Superior temporal gyrus (tissue), 1 donor: Measurements from ENCODE around the gene SLC66A2.
"Not testable (repeated sequence)": the region's sequence is repeated elsewhere in the genome, so short reads cannot be mapped to it uniquely, and the experiment has no call there.

ENCODE experiments used
- DNase-seq: peaks from one replicate; pipeline ENCODE4 v3.0.0-alpha.2; 2016; ENCODE audit errors: extremely low spot score

SLC66A2 gene

DNA sequence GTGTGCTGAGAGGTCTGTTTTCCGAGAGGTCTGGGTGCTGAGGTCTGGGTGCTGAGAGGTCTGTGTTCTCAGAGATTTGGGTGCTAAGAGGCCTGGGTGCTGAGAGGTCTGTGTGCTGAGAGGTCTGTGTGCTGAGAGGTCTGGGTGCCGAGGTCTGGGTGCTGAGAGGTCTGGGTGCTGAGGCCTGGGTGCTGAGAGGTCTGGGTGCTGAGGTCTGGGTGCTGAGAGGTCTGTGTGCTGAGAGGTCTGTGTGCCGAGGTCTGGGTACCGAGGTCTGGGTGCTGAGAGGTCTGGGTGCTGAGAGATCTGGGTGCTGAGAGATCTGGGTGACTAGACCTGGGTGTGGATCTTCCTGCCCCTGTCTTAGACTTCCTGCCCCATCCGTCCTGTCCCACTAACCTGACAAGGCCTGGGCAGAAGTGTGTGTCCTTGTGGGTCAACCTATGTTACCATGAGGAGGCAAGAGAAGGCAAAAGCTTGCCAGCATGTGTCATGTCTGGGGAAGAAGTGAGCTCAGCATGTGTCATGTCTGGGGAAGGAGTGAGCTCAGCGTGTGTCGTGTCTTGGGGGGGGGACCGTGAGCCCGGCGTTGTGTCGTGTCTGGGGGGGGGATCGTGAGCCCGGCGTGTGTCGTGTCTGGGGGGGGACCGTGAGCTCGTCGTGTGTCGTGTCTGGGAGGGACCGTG lies 84.4 kb downstream of the SLC66A2 start:
- DNase-seq: no peak

DNA sequence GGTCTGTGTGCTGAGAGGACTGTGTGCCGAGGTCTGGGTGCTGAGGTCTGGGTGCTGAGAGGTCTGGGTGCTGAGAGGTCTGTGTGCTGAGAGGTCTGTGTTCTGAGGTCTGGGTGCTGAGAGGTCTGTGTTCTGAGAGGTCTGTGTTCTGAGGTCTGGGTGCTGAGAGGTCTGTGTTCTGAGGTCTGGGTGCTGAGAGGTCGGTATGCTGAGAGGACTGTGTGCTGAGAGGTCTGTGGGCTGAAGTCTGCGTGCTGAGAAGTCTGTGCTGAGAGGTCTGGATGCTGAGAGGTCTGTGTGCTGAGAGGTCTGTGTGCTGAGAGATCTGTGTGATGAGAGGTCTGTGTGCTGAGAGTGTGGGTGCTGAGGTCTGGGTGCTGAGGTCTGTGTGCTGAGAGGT lies 85.5 kb downstream of the SLC66A2 start:
- DNase-seq: not testable (repeated sequence)

DNA sequence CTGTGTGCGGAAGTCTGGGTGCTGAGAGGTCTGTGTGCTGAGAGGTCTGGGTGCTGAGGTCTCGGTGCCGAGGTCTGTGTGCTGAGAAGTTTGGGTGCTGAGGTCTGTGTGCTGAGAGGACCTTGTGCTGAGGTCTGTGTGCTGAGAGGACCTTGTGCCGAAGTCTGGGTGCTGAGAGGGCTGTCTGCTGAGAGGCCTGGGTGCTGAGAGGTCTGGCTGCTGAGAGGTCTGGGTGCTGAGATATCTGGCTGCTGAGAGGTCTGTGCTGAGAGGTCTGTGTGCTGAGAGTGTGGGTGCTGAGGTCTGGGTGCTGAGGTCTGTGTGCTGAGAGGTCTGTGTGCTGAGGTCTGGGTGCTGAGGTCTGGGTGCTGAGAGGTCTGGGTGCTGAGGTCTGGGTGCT lies 86.5 kb downstream of the SLC66A2 start:
- not testable (repeated sequence) for DNase-seq

DNA sequence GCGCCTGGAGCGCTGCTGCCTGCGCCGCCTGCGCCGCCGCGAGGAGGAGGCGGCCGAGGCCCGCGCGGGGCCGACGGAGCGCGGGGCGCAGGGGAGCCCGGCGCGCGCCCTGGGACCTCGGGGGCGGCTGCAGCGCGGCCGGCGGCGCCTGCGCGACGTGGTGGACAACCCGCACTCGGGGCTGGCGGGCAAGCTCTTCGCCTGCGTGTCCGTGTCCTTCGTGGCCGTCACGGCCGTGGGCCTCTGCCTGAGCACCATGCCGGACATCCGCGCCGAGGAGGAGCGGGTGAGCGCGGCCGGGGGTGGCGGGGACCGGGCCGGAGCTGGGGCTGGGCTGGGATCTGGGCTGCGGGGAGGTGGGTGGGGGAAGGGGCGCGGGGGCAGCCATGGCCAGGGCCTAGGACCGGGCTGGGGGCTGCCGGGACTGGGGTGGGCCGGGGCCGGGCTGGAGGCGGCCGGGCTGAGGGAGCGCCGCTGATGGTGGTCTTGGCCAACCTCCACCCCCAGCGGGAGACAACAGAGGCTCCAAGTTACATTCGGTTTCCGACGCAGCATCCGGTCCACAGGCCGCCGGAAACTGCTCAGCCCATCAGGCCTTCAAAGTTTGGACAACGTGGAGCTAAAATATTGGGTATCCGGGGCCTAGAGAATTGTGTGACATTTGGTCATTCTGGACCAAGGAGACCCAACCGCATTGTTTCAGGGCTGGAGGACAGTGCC lies 87.3 kb downstream of the SLC66A2 start:
- no peak for DNase-seq

DNA sequence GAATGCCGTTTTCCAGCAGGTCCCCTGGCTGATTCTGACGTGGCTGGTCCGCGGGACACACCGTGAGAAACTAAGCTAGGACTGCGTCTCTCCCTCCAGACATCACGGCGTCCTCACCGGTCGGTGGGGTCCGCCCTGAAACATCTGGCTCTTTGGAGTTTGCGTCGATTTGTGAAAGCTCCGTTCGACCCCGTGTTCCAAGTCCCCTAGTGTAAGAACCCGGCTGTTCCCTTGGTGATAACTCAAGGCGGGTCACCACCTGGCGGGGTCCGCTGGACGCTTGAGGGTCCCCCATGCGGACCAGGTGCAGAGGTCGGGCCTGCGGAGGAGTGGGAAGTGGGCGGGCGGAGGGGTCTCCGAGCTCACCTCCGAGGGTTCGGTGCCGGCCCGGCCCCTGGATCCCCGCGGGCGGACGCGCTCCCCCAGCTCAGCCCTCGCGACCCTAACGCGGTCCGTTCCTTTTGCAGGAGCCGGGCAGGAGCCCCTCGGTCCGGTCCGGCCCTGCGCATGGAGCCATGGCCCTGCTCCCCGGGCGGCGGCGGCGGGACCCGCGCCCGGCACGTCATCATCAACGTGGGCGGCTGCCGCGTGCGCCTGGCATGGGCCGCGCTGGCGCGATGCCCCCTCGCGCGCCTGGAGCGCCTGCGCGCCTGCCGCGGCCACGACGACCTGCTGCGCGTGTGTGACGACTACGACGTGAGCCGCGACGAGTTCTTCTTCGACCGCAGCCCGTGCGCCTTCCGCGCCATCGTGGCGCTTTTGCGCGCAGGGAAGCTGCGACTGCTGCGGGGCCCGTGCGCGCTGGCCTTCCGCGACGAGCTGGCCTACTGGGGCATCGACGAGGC lies 88.1 kb downstream of the SLC66A2 start:
- DNase-seq: no peak

DNA sequence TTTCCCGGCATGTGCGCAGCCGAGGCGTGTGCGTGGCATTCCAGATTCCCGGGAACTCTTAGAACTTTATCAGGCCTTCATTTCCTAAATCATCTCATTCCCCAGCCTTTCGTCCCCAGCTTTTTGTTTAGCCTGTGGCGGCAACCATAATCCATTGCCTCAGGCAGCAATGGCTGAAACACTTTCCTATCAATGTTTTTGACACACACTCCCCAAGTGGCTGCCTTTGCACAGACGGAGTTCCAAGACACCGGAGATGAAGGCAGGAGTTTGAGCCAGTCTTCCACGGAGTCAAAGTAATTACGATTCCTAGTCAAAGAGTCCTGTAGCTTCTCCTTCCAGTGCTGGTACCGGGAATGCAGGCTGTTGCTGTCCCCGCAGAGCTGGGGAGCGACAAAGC lies 88.9 kb downstream of the SLC66A2 start:
- no peak for DNase-seq

DNA sequence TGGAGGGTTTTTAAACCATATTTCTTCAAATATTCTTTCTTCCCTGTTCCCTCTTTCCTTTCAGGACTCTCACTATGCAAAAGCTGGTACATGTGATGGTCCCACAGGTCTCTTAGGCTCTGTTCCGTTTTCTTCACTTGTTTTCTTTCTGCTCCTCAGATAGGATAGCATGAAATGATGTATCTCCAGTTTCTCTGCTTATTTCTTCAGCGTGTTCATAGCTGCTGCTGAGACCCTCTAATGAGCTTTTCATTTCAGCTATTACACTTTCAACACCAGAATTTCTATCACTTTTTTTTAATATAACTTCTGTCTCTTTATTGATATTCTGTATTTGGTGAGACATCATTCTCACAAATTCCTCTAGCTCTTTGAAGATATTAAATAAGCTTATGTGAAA lies 89.8 kb downstream of the SLC66A2 start:
- no peak for DNase-seq

DNA sequence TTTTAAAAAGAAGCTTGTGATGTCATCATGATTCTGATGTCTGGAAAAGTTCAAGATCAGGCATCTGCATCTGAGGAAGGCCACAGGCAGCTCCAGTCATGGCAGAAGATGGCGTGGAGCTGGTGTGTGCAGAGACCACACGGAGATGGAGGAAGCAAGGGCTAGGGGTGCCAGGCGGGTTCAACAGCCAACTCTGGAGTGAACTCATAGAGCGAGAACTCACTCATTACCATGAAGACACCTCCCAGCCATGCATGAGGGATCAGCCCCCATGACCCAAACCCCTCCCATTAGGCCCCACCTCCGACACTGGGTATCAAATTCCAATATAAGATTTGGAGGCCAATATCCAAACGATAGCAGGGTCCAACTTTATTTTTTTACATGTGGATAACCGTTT lies 92.1 kb downstream of the SLC66A2 start:
- no peak for DNase-seq

DNA sequence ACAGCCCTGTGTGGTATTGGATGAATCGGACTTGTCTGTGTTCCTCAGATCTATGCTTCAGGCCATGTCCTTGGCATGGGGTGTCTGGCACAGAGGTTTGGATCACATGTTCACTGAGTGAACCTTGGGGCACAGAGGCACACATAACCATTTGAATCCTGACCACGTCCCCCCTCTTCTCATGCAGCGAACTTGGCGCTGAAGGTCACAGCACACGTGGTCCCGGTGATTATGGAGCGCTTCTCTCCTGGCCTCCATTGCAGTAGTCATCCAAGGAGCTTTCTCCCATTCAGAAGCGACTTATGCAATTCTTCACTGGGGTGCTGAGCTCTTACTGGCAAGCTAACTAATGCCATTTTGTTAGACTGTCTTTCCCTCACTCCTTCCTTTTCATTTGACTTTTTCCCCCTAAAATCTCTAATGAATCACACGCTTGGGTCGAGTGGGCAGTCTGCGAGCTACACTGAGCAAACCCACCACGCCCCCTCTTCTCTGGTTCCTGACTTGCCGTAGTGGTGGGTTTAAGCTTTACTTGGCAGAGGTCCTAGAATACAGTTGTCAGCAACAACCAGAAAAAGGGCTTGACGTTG lies 94.3 kb downstream of the SLC66A2 start:
- DNase-seq: no peak

DNA sequence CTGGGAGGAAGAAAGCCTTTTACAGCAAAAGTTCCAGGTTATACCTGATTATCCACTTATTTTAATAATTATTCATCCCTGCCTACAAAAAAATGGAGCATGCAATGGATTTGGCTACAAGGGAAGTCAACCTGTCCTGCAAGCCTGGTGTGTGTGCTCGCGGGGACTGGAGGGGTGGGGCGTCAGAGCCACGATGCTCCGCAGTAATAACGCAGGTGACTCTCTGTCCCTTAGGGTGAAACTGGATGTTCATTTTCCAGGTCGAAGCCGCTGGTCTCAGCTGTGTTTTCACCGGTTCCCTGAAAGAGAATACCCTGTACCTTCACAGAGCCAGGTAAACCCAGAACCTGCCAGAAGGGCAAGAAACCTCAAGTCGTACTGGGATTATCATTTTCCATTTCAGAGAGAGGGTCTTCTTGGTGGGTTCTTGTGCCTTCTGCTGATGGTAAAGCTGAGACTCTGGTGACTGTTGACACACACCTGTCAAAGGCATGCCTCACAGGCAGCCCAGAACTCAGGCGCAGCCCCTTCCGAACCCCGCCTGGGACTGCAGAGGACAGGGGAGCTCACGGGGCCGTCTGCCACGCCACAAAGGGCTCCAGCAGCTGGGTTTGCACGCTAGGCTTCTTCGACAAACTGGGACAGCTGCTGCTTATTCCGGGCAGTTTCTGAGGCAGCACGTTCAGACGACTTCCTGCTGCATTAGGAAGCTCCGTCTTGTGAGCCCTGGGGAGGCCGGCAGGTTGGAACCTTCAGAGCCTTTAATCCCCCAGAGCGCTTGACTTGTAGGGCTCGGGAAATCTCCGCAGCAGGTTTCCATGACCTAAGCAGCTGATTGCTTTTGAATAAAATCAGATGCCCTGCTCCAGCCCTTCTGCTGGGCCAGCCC lies 95.1 kb downstream of the SLC66A2 start:
- DNase-seq: no peak

DNA sequence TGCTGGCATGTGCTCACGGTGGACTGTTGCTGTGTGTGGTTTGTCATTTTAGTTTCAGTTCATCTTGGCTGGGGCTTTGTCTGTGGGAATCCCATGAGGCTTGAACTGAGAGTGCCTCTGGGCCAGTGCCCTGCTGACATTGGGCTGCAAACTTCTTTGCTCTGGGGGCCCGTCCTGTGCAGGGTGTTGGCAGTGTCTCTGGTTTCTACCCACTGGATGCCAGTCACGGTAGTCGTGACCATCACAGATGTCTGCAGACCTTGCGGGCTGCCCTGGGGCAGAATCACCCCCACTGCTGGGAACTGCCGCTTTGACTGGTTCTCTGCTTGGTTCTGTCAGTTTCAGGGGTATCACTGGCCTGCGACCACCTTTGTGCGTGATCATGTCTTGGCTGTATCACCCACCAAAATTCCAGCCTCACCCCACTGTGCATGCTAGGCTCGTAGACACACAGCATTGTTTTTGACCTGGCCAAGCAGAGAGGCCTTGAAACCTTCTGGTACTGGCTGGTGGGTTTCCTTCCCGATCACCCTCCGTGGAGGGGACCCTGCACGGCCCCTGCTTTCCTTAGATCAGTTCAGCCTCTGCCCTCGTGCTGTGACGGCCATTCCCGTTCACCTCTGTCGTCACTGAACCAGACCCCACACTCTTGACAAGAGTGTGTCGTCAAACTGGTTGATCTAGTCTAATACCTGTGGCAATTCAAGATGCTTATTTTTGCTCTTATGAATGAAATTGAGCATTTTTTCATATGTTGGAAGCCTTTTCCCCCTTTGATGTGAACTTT lies 96.1 kb downstream of the SLC66A2 start:
- no peak for DNase-seq

DNA sequence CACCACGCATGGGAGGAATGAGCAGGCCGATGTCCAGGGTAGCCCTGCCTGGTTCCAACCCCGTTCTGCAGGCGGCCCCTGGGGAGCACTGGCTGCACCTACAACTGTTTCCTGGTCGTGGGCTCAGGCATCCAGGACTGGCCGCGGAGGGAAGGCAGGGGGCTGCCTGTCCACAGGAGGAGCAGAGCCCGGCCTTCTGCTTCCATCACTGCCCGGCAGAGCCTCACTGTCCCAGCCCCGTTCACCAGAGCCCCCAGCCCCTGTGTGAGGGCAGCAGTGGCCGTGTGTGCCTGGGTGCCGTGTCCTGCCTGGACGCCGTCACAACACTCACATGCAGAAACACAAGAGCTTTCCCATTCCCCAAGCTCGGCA lies 97.5 kb downstream of the SLC66A2 start:
- no peak for DNase-seq

DNA sequence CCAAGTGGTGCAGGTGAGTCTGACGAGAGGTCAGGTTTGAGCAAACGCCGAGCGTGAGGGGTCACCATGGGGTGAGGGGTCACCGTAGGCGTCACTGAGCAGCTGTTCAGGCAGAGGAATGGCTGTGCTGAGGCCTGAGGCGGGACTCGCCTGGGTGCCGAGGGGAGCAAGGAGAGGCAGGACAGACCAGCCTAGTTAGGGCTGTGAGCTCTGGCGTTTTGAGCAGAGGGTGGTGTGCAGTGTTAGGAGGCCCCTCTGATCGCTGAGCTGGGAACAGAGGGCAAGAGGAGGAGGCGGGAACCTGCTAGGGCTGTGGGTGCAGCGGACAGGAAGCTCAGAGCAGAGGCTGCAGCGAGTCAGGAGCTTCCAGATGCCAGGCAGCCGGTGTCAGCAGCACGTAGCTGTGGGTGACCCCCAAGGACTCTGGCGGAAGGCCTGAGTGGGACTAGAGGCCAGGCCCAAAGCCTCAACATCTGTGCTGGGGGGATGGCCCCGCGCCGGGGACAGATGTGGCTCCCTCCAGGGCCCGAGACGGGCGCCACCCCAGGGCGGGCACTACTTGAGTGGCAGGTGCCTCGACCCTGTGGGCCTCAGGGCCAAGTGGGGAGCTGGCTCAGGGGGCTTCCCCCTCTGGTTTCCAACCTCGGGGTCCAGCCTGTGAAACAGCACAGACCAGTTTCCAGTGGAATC lies 98.0 kb downstream of the SLC66A2 start:
- DNase-seq: no peak

DNA sequence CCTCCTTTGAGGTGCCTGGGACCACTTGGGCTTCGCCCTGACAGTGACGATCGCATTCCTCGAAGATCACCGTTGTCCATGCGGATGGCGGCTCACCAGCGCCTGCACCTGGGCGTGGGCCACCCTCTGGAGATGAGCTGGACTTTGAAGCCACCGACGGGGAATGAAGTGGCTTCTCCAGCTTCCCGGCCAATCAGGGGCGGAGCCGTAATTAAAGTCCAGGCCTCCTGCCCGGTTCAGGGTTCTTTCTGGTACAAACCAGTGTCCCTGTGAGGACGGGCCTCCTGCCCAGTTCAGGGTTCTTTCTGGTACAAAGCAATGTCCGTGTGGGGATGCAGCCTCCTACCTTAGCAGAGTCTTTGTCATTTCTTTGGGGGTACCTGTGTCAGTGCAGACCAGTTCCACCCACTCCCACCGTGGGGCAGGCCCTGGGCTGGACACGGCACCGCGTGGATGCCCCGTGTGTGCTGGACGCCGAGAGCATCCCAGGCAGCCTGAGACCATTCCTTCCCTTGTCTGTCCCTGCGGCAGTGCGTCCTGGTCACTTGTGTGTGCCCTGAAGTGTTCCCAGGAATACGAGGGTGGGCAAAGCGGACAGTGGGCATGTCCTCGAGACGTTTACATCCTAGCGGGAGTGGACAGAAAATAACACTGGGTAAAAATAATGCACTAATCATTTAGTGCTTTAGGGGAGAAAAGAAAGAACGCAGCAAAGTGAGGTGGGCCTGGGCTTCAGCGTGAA lies 98.7 kb downstream of the SLC66A2 start:
- DNase-seq: no peak
